GM23338 (cell line): ENCODE measurements around the gene CD58.

Source experiments
- EZH2 ChIP-seq: fragments of 200-600 bp; sonication (generic); IDR thresholded peaks from one replicate; pipeline ENCODE4 v1.8.0; 2017; ENCODE audit warnings: antibody characterized with exemption, mild to moderate bottlenecking, low read depth; ENCODE audit not compliant: unreplicated experiment
- TF ChIP-seq, protein P1 (sequence below): IDR thresholded peaks from one replicate; pipeline ENCODE4 v1.6.1; 2018; ENCODE audit warnings: antibody characterized with exemption; ENCODE audit not compliant: unreplicated experiment
- TF ChIP-seq, protein P2 (sequence below), 2 experiments: fragments of 200-600 bp in 1 of 2; sonication (generic) in 1 of 2; conservative IDR thresholded peaks; 2 replicates each; pipeline versions ENCODE4 v1.5.1 to v1.6.1; 2016 to 2017; ENCODE audit warnings: antibody characterized with exemption in 2 of 2, low read depth in 2 of 2, mild to moderate bottlenecking in 2 of 2, moderate library complexity in 1 of 2

GRCh38 chr1:116492358-116492811 lies 78.4 kb downstream of the CD58 start:
- TF ChIP-seq, protein P1, sequence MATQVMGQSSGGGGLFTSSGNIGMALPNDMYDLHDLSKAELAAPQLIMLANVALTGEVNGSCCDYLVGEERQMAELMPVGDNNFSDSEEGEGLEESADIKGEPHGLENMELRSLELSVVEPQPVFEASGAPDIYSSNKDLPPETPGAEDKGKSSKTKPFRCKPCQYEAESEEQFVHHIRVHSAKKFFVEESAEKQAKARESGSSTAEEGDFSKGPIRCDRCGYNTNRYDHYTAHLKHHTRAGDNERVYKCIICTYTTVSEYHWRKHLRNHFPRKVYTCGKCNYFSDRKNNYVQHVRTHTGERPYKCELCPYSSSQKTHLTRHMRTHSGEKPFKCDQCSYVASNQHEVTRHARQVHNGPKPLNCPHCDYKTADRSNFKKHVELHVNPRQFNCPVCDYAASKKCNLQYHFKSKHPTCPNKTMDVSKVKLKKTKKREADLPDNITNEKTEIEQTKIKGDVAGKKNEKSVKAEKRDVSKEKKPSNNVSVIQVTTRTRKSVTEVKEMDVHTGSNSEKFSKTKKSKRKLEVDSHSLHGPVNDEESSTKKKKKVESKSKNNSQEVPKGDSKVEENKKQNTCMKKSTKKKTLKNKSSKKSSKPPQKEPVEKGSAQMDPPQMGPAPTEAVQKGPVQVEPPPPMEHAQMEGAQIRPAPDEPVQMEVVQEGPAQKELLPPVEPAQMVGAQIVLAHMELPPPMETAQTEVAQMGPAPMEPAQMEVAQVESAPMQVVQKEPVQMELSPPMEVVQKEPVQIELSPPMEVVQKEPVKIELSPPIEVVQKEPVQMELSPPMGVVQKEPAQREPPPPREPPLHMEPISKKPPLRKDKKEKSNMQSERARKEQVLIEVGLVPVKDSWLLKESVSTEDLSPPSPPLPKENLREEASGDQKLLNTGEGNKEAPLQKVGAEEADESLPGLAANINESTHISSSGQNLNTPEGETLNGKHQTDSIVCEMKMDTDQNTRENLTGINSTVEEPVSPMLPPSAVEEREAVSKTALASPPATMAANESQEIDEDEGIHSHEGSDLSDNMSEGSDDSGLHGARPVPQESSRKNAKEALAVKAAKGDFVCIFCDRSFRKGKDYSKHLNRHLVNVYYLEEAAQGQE: no peak
- no peak for TF ChIP-seq EZH2
- TF ChIP-seq, protein P2, sequence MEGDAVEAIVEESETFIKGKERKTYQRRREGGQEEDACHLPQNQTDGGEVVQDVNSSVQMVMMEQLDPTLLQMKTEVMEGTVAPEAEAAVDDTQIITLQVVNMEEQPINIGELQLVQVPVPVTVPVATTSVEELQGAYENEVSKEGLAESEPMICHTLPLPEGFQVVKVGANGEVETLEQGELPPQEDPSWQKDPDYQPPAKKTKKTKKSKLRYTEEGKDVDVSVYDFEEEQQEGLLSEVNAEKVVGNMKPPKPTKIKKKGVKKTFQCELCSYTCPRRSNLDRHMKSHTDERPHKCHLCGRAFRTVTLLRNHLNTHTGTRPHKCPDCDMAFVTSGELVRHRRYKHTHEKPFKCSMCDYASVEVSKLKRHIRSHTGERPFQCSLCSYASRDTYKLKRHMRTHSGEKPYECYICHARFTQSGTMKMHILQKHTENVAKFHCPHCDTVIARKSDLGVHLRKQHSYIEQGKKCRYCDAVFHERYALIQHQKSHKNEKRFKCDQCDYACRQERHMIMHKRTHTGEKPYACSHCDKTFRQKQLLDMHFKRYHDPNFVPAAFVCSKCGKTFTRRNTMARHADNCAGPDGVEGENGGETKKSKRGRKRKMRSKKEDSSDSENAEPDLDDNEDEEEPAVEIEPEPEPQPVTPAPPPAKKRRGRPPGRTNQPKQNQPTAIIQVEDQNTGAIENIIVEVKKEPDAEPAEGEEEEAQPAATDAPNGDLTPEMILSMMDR (conservative IDR thresholded peaks at IDR 0.05; ENCODE audit: low read depth in 2 of 2): no peak
